ENCODE results near the gene CDK6.
"Not testable (repeated sequence)": the region's sequence is repeated elsewhere in the genome, so short reads cannot be mapped to it uniquely, and the experiment has no call there.

CDK6 gene

DNA sequence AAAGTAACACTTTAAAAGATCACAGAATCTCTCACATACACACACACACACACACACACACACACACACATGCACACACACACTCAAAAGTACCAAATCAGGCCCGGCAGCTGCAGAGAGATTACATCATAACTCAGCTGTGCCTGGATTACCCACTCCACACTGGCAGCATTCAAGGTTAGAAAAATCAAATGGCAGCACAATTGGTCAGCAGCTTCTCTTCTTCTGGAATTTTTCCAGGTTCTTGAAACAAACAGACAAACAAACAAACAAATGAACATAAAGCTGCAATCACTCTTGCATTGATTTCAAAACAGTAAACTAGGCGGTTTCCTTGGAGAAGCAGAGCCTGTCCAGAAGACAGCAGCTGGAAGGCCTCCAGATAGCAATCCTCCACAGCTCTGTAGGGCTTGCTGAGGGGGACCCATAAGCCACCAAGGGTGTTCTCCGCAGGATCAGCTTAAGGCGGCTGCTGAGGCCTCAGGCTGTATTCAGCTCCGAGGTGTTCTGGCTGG lies 221.7 kb downstream of the CDK6 start:
- DNase-seq, result no peak

DNA sequence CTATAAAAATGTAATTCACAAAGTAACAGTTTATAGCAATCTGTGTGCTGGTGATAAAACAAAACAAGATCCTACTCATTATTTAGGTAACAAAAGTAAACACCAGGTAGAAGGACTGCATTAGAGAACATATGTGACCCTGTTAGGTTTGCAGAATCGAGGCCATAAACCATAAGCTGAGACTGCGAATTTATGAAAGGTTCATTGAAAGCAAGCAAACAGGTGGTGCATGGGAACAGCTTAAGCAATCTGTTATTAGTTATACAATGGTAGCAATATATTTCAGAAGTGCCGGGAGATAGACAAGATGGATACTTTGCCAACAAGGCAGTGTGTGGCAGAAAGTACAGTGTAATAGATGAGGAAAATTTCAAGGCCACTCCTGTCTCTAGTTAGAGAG lies 222.7 kb downstream of the CDK6 start:
- no peak for DNase-seq

DNA sequence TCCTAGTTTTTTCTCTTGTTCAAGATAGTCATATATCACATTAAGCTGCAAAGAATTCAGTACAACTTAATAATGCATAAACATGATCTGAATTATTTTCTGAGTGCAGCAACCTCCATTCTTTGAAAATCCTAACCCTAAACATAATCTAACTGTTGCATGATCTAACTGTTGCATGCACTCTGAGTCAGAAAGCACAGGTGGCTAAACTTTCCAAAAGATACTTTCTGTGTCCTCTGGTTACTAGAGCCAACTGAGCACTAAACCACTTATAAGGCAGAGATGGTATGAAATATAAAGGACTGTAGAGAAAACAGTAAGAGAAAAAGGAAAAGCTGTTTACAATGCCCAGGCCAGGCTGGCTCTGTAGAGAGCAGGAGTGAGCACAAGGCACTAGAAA lies 223.2 kb downstream of the CDK6 start:
- no peak for DNase-seq

DNA sequence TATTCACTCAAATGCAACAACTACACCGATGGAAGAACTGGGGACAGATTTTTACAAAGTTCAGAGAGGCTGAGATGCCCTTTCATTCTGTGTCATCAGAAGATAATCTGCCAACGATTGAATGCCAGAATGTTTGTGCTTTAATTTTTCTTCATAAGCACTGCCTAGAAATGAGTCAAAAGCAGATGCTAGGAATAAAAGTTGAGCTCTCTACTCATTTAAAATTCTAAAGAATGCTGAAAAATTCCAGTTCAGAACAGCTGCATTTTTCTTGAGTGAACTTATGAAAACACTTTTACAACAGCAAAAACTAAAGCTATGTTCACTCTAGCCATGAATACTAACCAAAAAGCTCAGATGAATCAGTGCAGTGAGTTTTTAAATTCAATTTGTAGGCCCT lies 223.9 kb downstream of the CDK6 start:
- no peak for DNase-seq

DNA sequence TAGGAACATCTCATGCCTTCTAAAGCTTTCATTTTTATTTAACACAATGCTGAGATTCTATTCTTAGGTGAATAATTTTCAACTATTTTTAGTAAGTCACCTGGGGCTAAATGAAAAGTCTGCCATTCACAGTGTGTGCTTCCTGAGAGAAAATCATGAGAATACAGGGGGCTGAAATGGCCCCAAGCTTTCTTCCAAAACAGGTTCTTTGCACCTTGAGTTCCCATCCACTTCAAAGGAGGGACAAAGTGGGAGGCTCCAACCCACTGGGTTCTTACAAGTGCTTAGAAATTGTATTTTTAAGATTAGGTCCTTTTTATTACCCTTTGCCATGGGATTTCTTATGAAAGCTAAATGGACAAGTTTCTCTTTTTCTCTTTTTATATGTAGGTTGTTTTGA lies 224.6 kb downstream of the CDK6 start:
- no peak for DNase-seq

DNA sequence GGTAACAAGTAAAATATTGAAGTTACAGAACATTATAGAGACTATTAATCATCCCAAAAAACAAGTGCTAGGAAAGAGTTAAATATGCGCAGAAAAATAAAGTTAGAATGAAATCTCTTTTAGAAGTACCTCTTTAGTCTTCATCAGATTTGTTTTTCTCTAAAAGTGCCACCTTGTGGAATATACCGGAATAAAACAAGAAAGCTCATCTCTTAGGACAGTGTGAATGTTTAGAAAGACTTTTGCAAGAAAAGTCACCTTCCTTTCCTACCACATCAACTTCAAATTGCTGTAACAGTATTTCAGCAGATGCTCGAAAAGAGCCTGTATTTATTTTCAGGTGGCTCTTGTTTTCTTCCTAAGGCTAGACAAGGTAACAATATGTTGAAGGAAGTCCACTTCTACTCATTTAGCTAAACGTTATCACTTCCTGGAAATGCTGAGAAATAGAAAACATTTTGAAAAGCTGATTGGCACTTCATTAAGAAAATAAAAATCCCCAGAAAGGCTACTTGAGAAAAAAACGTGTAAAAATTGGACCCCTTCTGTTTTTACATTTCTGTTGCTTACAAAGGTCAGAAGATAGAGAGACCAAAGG lies 226.4 kb downstream of the CDK6 start:
- peak; percentile 74 for DNase-seq

DNA sequence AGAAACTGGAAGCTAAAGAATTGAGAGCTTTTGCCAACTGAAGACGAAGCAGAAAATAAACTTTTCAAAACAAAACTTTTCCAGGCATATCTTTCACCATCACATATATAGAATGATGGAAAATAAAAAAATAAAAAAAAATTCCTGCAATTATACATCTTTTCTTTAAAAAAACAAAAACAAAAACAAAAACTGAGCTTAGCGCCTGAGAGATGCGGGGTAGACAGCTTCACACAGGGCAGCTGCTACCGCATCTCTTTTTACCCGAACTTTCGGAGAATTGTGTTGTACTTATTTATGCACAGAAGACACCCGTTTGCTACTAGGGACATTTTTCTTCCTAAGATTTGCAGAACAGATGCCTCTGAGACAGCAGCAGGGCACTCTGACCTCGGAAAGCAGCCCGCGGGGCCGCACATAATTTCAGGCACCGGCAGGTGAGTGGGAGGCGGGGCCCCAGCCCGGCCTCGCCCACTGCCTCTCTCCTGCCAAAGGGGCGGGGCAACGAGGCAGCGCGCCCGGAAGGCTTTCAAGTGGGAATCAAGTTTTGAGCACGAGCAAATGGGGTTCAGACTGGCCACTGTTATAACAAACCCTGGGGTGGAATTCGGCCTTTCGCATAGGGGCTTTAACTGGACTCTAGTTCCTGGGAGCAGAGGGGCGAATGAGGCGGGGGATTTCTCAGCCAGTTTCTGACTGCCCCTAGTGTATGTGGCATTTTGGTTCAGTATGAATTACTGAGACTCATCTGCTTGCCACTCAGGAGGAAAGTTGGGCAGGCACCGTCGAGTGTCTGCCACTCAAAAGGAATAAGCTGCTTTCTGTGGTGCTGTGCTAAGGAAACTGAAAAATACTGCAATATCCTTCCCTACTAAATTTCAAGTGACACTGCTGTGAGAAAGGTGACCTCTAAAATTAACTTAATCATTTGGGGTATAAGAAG lies 227.7 kb downstream of the CDK6 start:
- no peak for DNase-seq

DNA sequence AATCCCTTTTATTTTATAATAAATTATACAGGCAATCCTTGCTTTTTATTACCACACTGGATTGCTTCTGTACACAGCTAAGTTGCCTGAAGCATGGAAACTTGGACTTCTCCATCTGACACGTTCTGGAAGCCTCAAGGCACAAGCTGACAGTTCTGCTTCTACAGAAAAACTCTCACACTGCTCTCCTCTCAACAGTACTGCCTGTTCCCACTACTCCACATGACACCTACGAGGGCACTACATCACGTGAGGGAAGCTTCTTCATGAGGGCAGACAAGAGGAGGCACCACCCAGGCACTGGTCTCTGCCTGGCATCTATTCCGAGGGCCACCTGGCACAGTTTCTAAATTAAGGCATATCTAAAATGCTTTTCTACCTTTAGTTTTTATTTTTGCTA lies 229.4 kb downstream of the CDK6 start:
- no peak for DNase-seq

DNA sequence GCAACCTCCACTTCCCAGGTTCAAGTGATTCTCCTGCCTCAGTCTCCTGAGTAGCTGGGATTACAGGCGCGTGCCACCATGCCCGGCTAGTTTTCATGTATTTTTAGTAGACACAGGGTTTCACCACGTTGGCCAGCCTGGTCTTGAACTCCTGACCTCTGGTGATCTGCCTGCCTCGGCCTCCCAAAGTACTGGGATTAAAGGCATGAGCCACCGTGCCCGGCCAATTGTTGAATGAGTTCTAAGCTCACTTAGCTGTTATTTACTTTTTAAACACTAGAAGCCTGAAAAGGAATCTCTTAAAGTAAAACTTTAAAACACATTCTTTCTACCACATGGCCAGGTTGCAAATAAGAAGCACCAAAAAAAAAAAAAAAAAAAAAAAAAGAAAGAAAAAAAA lies 231.9 kb downstream of the CDK6 start:
- not testable (repeated sequence) for DNase-seq

DNA sequence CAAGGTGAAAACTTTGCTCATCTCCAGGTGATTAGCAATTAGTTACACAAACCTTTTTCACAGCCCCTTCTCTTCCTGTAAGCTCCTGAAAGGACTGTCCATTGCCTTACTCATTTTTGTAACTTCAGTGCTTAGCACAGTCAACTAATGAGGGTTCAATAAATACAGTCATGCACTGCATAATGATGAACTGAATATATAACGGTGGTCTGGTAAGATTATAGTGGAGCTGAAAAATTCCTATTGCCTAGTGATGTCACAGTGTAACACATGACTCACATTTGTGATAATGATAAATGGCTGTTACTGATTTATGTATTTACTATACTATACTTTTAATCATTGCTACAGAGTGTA lies 233.3 kb downstream of the CDK6 start:
- DNase-seq, result no peak

DNA sequence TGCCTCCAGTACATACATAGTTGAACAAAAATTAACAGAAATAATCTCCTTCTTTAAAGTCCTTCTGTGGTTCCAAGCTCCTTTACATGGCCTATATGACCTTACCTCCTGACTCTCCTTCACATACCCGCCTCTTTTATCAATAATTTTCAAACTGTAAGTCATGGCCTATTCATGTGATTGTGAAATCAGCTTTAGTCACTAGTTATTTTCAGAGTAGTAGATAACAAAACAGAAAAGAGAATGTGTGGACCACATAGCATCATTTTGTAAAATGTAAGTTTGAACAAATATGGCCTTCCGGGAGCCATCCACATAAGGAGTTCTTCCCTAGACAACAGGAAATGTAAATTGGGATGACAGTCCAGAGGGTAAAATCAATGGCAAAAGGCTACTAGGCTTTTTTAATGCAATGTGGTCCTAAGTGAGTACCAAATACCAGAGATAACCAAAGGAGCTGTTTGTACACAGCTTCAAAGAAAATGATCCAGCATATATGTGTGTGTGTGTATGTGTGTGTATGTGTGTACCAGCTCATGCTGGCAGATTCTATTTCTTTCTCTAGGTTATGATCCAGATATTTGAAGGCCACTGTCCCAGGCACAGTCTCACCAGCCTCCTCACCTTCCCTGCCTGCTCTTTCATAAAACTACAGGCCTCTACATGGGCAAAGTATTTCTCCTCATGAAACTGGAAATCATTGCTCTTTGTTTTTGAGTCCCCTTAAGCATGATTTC lies 233.9 kb downstream of the CDK6 start:
- DNase-seq, result no peak

DNA sequence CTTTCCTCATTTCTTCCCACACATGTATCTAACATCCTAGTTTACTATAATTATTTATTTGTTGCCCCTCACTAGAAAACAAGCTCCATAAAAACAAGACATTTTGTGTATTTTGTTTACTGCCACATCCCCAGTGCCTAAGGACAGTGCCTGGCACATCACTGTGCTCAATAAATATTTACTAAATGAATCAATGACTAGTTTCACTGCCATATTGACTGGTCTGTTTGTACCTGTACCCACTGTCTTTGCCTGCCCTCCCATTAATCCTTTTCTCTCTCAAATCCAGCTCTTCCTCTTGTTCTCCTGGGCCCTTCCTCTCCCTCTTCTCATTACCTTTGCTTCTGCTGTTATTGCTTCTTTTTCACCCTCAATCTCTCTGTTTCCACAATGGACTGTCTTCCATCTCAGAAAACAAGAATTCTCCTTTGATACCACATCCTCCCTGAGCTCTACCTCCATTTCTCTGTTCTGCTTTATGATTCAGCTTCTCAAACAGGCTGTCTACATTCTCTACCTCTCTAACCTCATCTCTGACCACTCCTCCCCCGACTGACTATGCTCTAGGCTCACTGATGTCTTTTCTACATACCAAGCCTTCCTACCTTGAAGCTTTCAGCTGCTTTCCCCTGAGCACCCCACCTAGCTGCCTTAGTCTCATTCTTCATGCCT lies 237.9 kb downstream of the CDK6 start:
- DNase-seq, result no peak

DNA sequence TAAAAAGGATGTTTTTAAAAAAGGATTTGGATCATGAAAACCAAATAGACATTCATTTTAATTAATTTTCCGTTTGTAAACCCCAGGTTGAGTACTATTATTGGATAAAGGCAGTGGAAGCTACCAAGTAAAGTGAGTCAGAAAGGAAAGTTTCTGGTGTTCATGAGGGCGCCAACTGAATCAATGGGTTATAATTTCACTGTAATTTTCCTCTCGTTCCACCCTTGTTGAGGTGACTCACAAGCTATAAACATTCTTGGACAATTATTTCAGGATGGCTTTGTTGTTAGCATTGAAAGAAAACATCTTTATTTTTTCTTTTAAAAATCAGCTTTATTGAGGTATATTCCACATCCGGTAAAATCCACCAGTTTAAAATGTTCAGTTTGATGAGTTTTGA lies 241.1 kb downstream of the CDK6 start:
- DNase-seq, result no peak

DNA sequence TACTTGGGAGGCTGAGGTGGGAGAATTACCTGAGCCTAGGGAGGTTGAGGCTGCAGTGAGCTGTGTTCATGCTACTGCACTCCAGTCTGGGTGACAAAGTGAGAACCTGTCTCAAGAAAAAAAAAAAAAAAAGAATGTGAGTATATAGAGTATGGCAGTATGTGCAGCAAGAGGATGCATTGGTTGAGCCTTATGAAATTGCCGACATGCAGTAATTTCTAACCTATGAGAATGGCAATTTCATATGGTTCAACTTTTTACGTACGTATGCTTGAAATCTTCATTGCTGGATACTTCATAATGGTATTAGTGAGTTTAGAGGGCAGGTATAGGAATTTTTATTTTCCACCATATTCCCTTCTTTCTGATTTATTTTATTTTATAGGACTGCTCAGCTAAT lies 241.6 kb downstream of the CDK6 start:
- DNase-seq, result no peak

DNA sequence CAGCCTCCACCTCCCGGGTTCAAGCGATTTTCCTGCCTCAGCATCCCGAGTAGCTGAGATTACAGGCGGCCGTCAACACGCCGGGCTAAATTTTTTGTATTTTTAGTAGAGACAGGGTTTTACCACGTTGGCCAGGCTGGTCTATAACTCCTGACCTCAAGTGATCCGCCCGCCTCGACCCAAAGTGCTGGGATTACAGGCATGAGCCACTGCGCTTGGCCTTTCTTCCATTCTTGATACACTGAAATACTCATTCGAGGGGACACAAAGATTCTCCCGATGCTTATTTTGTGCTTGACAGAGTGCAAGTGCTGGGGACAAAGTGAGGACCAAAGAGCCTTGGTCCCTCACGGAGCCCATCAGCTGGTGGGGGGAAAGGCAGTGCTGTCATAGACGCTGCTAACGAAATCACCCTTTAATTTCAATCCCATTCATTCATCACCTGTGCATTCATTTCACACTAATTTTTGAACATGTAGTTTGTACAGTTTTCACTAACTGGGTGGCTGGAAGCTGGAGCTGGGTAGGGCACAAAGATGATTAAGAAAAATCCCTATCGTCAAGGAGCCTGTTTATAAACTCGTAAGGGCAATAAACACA lies 245.6 kb downstream of the CDK6 start:
- DNase-seq, result no peak

DNA sequence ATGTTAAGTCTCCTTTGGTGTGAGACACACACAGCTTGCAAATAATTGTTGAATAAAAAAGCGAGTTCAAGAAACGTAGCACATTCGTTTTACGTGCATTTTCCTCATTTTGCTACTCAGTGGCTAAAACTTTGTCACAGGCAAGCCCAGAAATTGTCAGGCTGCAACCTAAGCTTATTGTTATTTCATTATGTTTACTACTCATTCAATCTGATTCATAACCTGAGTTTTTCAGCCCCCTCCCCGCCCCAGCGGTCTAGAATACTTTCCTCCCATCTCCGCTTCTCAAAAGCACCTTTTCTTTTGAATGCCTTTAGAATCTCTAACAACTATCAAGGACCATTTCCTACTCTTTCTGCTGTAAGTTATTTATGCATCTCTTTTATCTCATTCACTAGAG lies 247.3 kb downstream of the CDK6 start:
- no peak for DNase-seq

DNA sequence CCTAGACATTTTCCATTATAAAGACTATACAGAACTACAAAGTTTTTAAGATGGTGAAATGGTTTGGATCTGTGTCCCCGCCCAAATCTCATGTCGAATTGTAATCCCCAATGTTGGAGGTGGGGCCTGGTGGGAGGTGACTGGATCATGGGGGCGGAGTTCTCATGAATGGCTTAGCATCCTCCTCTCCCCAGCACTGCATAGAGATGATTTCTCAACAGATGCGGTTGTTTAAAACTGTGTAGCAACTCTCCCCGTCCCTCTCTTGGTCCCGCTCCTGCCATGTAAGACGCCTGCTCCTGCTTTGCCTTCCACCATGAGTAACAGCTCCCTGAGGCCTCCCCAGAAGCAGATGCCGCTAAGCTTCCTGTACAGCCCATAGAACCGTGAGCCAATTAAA lies 247.8 kb downstream of the CDK6 start:
- DNase-seq, result peak; percentile 53

DNA sequence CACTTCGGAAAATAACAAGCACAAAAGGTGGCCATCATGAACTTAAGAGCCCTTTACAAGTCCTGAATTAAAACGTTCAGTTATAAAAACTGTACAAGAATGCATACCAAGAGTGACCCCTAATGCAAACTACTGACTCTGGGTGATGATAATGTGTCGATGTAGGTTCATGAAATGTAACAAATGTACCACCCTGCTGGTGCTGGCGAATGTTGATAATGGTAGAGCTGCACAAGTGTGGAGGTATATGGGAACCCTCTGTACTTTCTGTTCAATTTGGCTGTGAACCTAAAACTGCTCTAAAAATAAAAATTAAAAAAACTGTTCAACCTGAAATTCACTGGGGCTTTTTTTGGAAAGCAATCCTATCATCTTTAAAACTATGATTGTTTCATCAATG lies 249.5 kb downstream of the CDK6 start:
- DNase-seq, result peak; percentile 47

DNA sequence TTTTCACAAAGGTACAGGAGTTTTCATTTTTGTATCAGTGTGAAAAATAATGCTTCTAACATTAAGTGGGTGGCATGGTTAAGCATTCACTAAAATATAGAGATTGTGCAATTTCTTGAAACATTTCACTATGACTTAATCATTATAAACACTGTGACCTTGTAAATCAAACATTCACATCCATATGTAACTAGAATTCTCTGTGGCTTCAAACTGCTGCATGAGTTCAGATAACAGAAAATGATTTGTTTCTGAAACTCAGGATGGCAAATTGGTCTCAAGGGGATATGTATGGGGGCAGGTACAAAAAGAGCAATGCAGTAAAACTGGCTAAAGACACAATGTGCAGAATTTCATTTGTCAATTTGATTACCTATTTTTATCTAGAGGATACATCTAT lies 250.0 kb downstream of the CDK6 start:
- peak; percentile 47 for DNase-seq

DNA sequence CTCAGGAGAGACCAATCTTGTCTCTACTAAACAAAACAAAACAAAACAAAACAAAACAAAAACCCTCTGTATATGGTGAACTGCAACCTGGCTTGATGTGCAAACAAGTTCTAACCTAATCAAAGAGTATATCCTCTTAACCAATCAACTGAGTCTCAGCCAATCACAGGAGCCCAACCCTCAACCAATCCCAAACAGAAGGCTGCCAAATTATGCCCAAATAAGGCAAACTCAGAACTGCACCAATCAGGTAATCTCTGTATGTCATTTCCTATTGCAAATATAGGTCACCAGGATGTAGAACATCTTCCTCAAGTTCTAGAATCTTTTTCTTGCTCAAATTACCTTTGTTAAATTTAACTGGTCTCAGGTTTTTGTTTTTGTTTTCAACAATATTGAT lies 251.4 kb downstream of the CDK6 start:
- DNase-seq, result no peak

DNA sequence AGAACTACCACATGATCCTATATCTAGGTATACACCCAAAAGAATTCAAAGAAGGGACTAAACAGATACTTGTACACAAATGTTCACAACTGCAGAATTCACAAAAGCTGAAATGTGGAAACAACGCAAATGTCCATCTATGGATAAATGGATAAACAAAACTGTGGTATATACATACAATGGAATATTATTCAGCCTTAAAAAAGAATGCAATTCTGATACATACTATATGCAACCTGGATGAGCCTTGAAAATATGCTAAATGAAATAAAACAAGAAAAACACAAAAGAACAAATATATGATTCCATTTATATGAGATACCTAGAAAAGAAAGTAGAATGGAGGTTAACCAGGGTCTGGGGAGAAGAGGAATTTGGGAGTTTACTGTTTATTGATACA lies 253.4 kb downstream of the CDK6 start:
- no peak for DNase-seq

DNA sequence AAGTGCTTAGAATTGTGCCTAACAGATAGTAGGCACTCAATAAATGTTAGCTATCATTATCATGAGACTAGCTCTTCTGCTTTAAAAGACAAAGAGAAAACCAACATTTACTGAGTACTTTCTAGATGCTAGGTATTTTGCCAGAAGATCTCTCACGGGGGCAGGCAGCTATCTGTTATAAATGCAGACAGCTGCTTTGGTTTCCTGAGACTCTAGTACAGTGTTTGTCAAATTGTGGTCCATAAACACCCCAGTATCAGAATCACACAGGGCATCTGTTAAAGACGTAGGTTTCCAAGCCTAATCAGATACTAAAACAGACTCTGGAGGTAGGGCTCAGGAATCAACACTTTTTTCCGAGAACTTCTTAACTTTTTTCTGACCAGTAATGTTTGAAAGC lies 260.1 kb downstream of the CDK6 start:
- no peak for DNase-seq

DNA sequence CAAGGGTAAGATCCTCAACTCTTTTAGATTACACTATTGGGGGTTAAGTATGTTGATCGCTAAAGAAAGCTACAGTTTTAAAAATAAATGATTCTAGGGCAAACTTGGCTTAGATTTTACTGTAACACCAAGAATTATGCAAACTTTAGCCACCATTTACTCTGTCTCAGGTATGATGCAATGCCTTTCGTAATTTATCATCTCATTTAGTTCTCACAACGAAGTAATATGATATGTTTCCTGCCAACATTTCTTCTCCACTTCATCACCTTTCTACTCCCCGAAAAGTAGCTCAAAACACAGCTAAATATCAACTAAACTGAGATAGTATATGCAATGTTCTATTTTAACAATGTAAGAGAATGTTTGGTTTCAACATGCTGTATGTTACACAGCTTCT lies 267.2 kb downstream of the CDK6 start:
- peak; percentile 23 for DNase-seq
